SU-DHL-6 (cell line): Measurements from ENCODE around the gene ATP4A.

ENCODE experiments used
- H2AFZ ChIP-seq: fragments of 200-600 bp; sonication (generic); 2 replicates; pipeline ENCODE4 v1.6.1; 2014; ENCODE audit warnings: low read depth, mild to moderate bottlenecking, moderate library complexity, mixed read lengths, antibody characterized with exemption, low read length; ENCODE audit not compliant: severe bottlenecking
- H3F3A ChIP-seq: fragments of 200-600 bp; shearing (Covaris generic); 2 replicates; pipeline ENCODE4 v1.6.0; 2016; ENCODE audit warnings: antibody characterized with exemption, mild to moderate bottlenecking; ENCODE audit not compliant: insufficient read depth
- H3K27ac ChIP-seq: fragments of 200-600 bp; sonication (generic); 2 replicates; pipeline ENCODE4 v1.5.1; 2016; ENCODE audit warnings: low read depth, mild to moderate bottlenecking, low read length, moderate library complexity, mixed read lengths
- H3K27me3 ChIP-seq: fragments of 200-600 bp; sonication (generic), shearing (Covaris generic); 2 replicates; pipeline ENCODE4 v1.6.0; 2014; ENCODE audit warnings: mild to moderate bottlenecking, low read length
- H3K36me3 ChIP-seq: fragments of 200-600 bp; sonication (generic); 2 replicates; pipeline ENCODE4 v1.6.1; 2014; ENCODE audit warnings: mild to moderate bottlenecking, low read length, mixed read lengths
- H3K4me2 ChIP-seq: fragments of 300-600, 200-600 bp; shearing (Covaris generic), sonication (generic); 2 replicates; pipeline ENCODE4 v1.6.0; 2014; ENCODE audit warnings: low read length, low read depth, mild to moderate bottlenecking; ENCODE audit not compliant: poor library complexity, severe bottlenecking
- H3K4me3 ChIP-seq: fragments of 200-600 bp; sonication (generic); 2 replicates; pipeline ENCODE4 v1.5.1; 2014; ENCODE audit warnings: antibody characterized with exemption, low read length, mild to moderate bottlenecking, mixed read lengths; ENCODE audit not compliant: insufficient read depth, poor library complexity, severe bottlenecking
- H3K79me2 ChIP-seq: fragments of 200-600 bp; sonication (generic); 2 replicates; pipeline ENCODE4 v1.6.1; 2014; ENCODE audit warnings: mild to moderate bottlenecking, low read length, moderate library complexity; ENCODE audit not compliant: insufficient read depth
- H3K9ac ChIP-seq: fragments of 200-600 bp; sonication (generic); 2 replicates; pipeline ENCODE4 v1.7.0; 2014; ENCODE audit warnings: mild to moderate bottlenecking, low read length
- H3K9me2 ChIP-seq: fragments of 200-600 bp; sonication (generic); replicated peaks from 2 replicates; pipeline ENCODE4 v1.6.1; 2014; ENCODE audit warnings: low read length; ENCODE audit not compliant: insufficient read depth
- H3K9me3 ChIP-seq: fragments of 200-600 bp; sonication (generic); 2 replicates; pipeline ENCODE4 v1.6.1; 2014; ENCODE audit warnings: low read length, mixed read lengths; ENCODE audit not compliant: insufficient read depth
- H4K20me1 ChIP-seq: fragments of 200-600 bp; sonication (generic); 2 replicates; pipeline ENCODE4 v1.6.1; 2014; ENCODE audit warnings: low read depth, mild to moderate bottlenecking, antibody characterized with exemption, low read length, moderate library complexity, mixed read lengths
- EZH2phosphoT487 ChIP-seq: fragments of 200-600 bp; sonication (generic), shearing (Covaris generic); conservative IDR thresholded peaks from 2 replicates; pipeline ENCODE4 v1.6.1; 2018; ENCODE audit warnings: mild to moderate bottlenecking, antibody characterized with exemption, low read length, moderate library complexity, mixed read lengths
- TF ChIP-seq, protein P1 (sequence below): fragments of 200-600 bp; sonication (generic); IDR thresholded peaks from one replicate; pipeline ENCODE4 v1.5.1; 2017; ENCODE audit warnings: antibody characterized with exemption, mild to moderate bottlenecking, low read length, moderate library complexity; ENCODE audit not compliant: insufficient read depth, poor library complexity, severe bottlenecking

Gene ATP4A

DNA sequence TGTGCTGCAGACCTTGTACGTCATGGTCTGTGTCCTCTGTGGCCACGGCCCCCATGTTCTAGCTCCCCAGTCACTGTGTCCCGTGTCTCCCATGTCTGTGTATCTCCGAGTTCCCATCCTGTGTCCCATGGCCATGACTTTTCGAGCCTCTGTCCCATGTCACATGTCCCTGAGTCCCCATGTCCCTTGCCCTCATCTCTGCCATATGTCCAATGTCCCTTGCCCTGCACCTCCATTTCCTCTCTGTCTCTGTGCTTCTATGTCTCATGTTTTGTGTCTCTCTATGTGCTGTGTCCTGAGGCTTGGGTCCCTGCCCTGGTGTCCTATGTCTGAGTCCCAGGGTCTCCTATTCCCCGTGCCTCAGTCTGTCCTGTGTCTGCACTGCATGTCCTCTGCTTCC lies 2.0 kb downstream of the ATP4A start:
- Histone ChIP-seq H3K27ac (no peak overlapping the region), H2AFZ (no peak overlapping the region), H3K9ac (no peak overlapping the region), H3K4me3 (no peak overlapping the region), H3F3A (no peaks in the 10 kb centered on the region), H3K27me3 (no peaks in the 10 kb centered on the region), H3K79me2 (no peaks in the 10 kb centered on the region), H3K9me2 (no peaks in the 10 kb centered on the region), H3K4me2 (no peak overlapping the region), H4K20me1 (no peaks in the 10 kb centered on the region), H3K36me3 (no peaks in the 10 kb centered on the region), H3K9me3 (no peaks in the 10 kb centered on the region)
- TF ChIP-seq EZH2phosphoT487: no peak
- TF ChIP-seq, protein P1, sequence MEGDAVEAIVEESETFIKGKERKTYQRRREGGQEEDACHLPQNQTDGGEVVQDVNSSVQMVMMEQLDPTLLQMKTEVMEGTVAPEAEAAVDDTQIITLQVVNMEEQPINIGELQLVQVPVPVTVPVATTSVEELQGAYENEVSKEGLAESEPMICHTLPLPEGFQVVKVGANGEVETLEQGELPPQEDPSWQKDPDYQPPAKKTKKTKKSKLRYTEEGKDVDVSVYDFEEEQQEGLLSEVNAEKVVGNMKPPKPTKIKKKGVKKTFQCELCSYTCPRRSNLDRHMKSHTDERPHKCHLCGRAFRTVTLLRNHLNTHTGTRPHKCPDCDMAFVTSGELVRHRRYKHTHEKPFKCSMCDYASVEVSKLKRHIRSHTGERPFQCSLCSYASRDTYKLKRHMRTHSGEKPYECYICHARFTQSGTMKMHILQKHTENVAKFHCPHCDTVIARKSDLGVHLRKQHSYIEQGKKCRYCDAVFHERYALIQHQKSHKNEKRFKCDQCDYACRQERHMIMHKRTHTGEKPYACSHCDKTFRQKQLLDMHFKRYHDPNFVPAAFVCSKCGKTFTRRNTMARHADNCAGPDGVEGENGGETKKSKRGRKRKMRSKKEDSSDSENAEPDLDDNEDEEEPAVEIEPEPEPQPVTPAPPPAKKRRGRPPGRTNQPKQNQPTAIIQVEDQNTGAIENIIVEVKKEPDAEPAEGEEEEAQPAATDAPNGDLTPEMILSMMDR: no peak

GRCh38 chr19:35560677-35561076 lies 2.8 kb downstream of the ATP4A start:
- Histone ChIP-seq H3K27me3 (no peaks in the 10 kb centered on the region), H3K9me3 (no peaks in the 10 kb centered on the region), H3K27ac (no peak overlapping the region), H3K36me3 (no peaks in the 10 kb centered on the region), H3K4me3 (no peak overlapping the region), H3K9me2 (no peaks in the 10 kb centered on the region), H3F3A (no peaks in the 10 kb centered on the region), H3K79me2 (no peaks in the 10 kb centered on the region), H4K20me1 (no peaks in the 10 kb centered on the region), H2AFZ (no peak overlapping the region), H3K9ac (no peak overlapping the region), H3K4me2 (no peak overlapping the region)
- TF ChIP-seq EZH2phosphoT487: no peak
- TF ChIP-seq, protein P1: no peak

GRCh38 chr19:35560271-35560670 lies 3.2 kb downstream of the ATP4A start:
- no peak overlapping the region for H3K9ac ChIP-seq
- TF ChIP-seq, protein P1: no peak
- no peak for TF ChIP-seq EZH2phosphoT487
- no peak overlapping the region for H2AFZ ChIP-seq
- H3F3A ChIP-seq: no peaks in the 10 kb centered on the region
- no peaks in the 10 kb centered on the region for H3K9me3 ChIP-seq
- no peak overlapping the region for H3K4me2 ChIP-seq
- no peak overlapping the region for H3K4me3 ChIP-seq
- no peaks in the 10 kb centered on the region for H3K36me3 ChIP-seq
- no peaks in the 10 kb centered on the region for H3K27me3 ChIP-seq
- no peaks in the 10 kb centered on the region for H3K9me2 ChIP-seq
- H4K20me1 ChIP-seq: no peaks in the 10 kb centered on the region
- no peaks in the 10 kb centered on the region for H3K79me2 ChIP-seq
- no peak overlapping the region for H3K27ac ChIP-seq
